ENCODE data around the gene TMPRSS11A.

DNA sequence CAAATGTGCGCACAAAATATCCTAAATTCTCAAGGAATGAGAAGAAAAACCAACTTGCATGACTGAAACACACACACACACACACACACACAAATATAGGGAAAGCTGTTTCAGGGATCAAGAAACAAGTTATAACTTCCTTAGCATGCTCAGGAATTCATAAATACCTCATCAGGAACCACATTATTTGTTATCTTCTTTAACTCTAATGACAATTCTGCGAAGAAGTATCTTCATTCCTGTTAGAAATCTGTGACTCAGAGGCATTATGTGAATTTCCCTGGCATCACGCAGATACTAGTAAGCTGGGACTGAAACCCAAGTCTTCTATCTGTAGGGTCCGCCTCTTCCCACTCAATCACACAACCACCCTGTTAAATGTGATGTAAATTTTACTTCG is 30.3 kb downstream of the TMPRSS11A start:
- TF ChIP-seq, protein P1, sequence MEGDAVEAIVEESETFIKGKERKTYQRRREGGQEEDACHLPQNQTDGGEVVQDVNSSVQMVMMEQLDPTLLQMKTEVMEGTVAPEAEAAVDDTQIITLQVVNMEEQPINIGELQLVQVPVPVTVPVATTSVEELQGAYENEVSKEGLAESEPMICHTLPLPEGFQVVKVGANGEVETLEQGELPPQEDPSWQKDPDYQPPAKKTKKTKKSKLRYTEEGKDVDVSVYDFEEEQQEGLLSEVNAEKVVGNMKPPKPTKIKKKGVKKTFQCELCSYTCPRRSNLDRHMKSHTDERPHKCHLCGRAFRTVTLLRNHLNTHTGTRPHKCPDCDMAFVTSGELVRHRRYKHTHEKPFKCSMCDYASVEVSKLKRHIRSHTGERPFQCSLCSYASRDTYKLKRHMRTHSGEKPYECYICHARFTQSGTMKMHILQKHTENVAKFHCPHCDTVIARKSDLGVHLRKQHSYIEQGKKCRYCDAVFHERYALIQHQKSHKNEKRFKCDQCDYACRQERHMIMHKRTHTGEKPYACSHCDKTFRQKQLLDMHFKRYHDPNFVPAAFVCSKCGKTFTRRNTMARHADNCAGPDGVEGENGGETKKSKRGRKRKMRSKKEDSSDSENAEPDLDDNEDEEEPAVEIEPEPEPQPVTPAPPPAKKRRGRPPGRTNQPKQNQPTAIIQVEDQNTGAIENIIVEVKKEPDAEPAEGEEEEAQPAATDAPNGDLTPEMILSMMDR (IDR thresholded peaks at IDR 0.05) = no peak
- no peak for TF ChIP-seq POLR2A (IDR thresholded peaks at IDR 0.05)
